Measurements from ENCODE around the gene COG5.

The COG5 gene

DNA sequence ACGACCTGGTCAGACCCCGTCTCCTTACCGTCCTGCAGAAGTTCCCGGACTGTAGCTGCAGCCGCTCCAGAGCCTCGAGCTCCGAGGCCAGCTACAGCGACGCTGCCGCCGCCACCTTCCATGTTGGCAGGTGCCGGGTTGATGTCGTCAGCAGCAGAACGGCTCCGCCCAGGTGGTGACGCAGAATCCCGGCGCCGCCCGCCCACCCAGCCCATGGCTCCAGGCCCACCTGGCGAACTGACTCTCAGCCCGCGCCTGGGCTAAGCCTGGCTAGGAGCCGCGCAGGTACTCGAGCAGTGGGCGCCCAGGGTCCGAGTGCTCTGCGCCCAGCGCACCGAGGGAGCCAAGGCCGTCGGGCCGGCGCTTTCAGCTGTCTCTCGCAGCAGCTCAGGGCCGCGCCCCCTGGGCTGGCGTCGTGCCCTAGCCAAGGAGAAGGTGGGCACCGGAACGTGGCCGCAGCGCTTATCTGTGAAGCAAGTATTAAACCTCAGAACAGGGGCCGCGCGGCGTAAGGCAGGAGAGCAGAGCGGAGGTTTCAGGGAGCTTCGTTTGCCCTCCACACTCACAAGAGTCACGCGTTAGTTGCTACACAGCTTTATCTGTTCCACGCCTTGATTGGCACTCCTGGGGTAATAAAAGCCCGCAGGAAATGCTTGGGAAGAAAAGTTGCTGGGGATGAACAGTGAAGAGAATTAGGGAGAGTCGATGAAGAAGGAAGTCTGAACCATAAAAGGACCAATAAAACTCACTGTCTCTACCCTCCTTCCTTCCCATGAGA lies at the start of gene COG5, which contains the start of gene DUS4L:
COG5 (minus strand) TSS at position 146 of the 778 bp plus-strand sequence; CDS start at position 122, 24 bp downstream.
DUS4L (plus strand) TSS at position 197 of the 778 bp plus-strand sequence. CDS start 3,100 bp downstream, outside the sequence.
- FAIRE-seq: peak; percentile 92
- DNase-seq (ENCODE audit: low spot score): peak; percentile 91

DNA sequence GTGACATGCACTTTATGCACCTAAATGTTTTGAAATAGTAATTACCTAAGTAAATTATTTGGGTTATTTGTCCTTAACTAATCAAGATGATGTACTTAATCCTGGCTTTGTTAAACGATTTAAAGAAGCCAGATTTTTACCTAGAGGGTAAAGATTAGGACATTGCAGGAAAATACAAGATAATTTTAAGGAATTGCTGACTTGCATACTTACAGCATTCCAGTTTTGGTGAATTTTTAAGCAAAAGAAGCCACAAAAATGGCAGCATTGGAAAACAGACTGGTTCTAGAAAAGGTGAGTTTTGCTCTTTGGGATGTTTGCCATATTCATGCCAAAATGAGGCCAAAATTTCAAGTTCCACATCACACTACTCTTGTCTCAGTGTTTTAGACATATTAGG lies 49.7 kb upstream of the COG5 start:
- no peak for FAIRE-seq
- DNase-seq (ENCODE audit: low spot score): no peak

DNA sequence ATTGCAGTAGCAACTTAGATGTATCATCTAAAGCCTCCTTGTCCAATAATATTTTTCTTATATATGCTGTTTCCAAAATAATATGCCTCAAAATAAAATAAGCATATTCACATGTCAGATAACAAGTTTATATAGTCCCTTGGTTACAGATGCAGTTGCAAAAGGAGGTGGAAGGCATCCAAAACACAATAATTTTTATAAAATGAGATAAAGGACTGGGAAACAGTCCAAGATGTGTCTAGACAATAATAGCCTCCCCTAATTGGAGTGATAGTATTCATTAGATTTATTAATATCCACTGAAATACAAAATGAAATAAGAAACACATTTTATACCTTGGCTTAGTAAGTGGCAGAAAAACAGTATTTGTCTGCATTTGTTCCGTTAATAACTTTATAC lies 46.6 kb upstream of the COG5 start:
- no peak for DNase-seq (ENCODE audit: low spot score)
- no peak for FAIRE-seq

DNA sequence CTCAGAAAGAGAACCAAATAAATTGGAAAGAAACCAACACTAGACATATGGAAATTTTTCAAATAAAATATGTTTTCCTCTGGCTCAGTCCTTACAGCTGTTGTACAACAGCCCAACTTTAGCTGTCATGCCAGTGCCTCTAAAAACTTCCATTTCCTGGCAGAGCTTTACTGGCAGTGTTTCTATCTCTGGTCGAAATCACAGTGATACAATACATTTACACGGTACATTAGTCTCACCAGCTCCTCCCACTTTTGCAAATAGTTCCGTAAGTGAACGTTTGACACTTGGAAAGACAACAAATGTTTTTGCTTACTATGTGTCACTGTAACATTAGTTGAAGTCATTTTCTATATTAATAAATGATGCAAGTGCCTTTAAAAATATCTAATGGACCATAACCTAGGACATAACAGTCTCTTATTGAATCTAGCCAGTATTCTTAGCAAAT lies 46.1 kb upstream of the COG5 start:
- FAIRE-seq (no peak), DNase-seq (ENCODE audit: low spot score) (no peak)

DNA sequence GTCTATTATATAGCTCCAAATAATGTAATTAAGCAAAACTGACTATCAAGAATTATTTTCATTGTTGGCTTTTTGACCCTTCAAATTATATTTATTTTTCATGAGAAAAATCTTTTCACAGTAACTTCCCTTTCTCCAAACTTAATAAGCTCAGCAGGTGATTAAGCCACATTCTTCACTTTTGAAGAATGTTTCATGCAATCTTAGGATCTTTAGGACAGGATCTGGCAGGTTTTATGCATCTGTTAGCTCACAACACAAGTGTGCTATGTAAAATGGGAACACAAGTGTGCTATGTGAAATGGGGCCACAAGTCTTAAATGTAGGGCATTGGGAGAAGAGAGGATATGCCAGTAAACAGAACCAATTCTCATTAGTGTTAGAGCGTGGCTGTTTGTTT lies 42.6 kb upstream of the COG5 start:
- FAIRE-seq (no peak), DNase-seq (ENCODE audit: low spot score) (no peak)

DNA sequence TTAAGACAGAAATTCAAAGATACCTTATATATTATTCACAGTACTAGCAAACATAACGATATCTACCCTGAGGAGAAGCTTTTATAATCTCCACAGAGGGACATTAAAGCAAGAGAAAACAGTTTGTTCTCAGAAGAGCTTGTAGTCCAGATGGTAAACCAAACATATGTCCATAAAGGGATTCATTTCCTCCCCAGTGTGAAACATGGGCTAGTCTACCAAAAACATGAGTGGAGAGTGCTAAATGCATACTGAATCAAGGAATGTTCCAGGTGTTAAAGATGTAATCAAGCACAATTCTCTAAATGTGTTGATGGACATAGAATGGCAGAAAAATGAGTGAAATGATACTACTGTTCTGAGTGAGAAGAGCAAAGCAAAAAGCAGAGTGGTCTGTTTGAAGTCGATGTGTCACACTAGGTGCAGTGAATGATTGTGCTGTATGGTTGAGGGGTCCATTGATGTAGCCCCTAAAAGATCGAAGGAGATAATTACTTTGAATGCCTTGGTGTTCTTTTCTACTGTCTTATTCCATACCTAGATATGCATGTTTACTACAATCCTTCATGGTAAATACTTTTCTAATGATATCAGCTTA lies 41.6 kb upstream of the COG5 start:
- DNase-seq (ENCODE audit: low spot score) (no peak), FAIRE-seq (no peak)

DNA sequence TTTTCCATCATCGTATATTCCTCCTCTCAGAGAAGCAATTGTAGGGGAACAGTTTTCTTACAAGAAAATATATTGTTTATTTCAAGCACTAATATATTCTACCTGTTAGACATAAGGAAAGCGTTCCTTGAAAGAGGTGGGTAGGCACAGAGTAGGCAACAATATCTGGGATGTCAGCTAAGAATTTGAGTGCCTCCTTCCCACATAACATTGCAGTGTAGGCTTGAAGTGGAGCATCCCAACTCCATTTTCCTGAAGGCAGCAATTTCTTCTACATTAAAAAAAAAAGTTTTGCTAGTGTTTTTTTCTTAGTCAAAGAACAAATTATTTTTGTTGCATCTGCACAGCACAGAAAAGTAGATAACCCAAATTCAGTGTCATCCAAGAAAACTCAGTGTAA lies 37.1 kb upstream of the COG5 start:
- no peak for FAIRE-seq
- no peak for DNase-seq (ENCODE audit: low spot score)

DNA sequence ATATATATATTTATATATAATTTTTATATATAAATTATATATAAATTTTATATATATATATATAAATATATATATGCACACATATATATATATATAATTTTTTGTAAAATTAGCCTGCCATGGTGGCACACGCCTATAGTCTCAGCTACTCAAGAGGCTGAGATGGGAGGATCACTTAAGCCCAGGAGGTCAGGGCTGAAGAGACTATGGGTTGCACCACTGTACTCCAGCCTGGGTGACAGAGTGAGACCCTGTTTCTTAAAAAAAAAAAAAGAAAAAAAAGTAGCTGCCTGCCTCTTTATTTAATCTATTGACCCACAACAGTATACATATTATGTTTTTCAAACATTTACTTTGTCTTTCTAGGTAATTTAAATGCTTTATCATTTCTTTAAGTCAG lies 35.5 kb upstream of the COG5 start:
- DNase-seq (ENCODE audit: low spot score): no peak
- no peak for FAIRE-seq

DNA sequence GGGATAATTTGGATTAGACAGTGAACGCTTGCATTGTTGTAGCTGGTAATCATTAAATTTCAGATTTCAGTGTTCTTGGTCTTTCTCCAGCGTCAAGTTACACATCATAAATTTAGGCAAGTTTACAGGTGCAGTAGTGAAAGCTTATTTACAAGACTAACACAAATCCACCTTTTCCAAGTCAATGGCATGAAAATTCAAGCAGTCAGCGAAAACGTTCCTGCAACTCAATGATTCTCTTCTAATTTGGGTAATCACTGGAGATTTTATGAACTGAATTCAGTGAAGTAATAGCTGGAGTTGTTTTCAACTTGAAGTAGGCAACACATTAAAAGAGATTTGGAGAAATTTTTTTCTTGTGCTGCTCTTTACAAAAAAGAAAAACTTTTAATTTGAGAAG lies 34.2 kb upstream of the COG5 start:
- FAIRE-seq: no peak
- no peak for DNase-seq (ENCODE audit: low spot score)

DNA sequence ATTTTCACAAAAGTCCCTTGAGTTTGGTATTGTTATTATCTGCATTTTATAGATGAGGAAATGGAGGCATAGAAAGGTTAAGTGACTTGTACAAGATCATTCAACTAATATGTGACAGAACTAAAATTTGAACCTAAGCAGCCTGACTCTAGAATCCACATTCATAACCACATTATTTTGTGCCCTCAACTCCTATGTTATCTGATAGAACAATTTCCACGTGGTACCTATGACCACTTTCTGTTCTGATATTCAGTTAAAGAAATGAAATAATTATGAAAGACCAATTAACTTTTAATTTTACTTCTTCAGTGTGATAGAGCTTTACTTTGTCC lies 33.8 kb upstream of the COG5 start:
- FAIRE-seq (no peak), DNase-seq (ENCODE audit: low spot score) (no peak)

DNA sequence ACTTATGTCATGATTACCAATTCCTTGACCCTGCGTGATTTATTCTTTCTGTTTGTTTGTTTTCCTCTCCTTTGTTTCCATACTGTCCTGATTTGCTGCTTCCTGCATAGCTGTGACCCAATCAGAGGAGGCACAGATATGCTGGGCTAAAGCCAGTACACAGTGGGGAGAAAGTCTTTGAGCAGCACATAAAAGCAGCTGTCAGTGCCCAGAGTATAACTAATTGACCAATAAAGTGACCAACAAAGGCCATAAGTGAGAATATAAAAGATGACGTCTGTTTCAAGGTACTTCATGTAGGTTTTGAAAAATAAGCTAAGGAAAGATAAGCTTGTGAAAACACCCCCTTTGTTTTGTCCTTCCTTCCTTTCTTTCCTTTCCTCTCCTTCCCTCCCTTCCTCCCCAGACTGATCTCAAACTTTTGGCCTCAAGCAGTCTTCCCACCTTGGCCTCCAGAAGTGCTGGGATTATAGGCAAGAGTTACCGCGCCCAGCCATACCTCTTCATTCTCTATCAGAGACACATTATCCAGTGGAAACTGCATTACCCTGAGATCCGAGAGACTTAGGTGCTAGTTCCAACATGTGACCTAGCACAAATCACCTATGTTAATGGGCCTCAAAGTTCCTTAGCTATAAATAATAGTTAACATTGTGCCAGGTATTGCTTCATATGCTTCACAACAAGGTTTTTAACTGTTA lies 33.3 kb upstream of the COG5 start:
- FAIRE-seq (no peak), DNase-seq (ENCODE audit: low spot score) (no peak)

DNA sequence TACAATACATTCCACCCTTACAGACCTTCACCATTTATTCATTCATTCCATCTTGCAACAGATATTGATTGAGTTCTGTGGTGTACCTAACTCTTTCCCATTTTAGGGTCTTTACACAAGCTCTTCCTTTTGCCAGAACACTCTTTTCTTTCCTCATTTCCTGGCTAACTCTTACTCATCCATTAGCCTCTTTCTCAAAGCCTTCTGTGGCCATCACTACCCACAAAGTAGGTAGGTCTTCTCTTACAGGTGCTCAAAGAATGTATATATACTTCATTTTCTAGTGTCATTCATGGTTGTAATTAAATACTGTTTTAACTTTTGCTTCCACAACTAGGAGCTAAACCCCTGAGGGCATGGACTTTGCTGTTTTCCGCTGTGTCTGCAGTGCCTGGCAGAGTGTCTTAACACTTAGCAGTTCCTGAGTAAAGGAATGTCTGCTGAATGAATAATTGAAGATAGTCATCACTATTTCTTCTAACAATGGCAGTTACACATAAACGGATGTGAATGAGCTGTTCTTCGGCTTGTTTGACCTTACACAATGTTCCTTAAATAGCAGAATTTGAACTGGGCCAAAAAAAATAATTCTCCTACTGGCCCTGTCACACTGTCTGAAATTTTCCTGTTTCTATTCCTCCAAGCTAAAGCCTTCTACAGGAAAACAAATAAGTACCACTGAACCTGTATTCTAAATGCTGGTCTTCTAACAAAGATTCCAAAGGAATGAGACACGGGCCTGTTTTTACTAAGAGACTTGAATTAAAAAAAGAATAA lies 31.4 kb upstream of the COG5 start:
- FAIRE-seq (no peak), DNase-seq (ENCODE audit: low spot score) (peak; percentile 9)

DNA sequence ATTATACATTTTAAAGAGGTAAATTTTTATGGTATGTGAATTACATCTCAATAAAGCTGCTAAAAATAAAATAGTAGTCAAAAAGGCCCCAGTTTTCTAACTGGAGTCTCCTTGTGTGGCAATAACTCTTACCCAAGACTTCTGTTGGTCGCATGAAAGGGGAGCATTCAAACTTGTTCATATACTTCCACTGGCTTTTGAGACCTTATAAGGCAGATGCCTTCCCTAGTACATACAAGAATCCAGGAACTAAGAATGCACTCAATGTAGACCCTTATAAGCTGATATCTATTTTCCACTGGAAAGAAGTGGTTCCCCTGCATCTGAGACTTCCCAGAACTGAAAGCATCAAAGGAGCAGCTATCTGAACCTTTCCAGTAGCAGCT lies 29.3 kb upstream of the COG5 start:
- DNase-seq (ENCODE audit: low spot score) (no peak), FAIRE-seq (no peak)

DNA sequence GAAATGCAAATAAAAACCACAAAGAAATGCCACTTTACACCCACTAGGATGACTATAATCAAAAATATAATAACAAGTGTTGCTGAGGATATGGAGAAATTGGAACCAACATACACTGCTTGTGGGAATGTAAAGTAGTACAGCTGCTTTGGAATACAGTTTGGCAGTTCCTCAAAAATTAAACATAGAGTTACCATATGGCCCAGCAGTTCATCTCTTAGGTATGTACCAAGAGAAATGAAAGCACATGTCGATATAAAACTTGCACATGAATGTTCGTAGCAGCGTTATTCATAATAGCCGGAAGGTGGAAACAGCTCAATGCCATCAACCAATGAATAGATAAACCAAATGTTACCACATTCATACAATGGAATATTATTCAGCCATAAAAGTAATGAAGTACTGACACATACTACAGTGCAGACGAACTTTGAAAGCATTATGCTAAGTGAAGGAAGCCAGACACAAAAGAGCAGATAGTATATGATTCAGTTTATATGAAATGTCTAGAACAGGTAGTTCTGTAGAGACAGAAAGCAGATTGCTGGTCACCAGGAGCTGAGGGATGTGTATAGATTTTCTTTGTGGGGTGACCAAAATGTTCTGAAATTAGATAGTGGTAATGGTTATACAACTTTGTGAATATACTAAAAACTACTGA lies 28.8 kb upstream of the COG5 start:
- peak; percentile 23 for FAIRE-seq
- no peak for DNase-seq (ENCODE audit: low spot score)

DNA sequence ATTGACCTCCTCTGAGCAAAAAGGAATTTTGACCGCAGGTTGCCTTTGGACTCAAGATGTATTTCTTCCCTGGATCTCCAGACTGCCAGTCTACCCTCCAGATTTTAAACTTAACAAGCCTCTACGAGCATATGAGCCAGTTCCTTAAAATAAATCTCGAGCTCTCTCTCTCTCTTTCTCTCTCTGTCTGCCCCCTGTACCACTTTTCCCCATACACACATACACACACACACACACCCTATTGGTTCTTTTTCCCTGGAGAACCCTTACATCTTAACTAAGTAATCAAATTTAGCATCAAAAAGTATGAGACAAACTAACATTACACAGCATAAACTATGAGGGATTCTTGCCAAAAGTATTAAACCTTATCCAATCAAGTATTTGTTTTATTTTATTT lies 27.7 kb upstream of the COG5 start:
- FAIRE-seq (no peak), DNase-seq (ENCODE audit: low spot score) (no peak)

DNA sequence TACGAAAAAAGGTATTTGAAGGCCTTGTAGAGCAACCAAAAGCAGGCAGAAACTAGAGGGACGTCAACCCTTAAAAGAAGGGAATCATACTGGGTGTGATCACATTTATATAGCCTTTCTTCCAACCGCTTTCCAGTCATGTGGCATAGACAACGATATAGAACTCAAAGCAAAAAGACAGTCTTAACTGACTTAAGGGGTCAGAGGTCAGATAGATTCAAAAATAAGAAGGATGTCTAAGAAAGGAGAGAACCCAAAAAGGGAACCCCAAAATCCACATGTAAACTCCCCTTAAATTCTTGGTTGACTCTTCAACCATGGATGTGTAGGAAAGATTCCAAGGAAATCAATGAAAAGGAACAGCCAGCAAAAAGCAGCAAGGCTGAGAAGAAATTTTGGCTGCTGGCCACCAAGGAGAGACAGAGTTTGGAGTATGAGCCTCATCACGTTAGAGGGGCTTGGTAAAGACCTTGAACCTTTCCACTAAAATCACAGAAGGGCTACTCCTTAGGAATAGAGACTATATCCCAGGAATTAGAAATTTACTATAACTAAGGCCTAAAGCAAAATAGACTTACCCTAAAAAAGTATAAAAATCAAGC lies 24.9 kb upstream of the COG5 start:
- DNase-seq (ENCODE audit: low spot score) (no peak), FAIRE-seq (no peak)

DNA sequence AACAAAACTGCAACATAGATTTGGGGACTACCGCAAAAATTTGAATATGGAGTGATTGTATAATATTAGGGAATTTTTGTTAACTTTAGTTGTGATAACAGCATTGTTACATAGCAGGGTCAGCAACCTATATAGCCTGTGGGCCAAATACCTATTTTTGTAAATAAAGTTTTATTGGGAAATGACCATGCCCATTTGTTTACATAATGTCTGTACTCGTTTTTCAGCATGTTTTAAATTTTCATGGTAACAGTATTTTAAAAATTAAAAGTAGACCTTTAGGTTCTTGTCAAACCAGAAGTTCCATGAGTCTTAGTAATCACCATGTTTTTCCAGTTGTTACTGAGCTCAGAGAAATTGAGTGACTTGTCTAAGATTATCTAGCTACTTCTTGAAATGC lies 21.0 kb upstream of the COG5 start:
- DNase-seq (ENCODE audit: low spot score): no peak
- no peak for FAIRE-seq

DNA sequence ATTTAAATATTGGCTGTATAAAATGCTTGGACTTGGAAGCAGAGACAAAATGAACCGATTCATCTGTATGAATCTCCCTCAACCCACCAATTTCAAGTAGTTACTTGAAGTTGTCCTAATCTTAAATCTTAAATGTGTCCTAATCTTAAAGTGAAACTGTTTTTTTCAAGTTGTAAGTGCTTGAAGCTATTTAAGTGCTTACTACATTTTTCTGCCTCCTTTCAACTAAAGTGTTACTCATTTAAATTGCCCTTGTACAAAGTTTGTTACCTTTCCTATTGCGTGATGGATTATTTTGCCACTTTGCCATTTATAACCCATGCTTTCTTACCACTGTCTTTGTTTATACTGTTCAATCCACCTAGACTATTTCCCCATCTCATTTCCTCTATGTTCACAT lies 19.2 kb upstream of the COG5 start:
- DNase-seq (ENCODE audit: low spot score) (no peak), FAIRE-seq (no peak)

DNA sequence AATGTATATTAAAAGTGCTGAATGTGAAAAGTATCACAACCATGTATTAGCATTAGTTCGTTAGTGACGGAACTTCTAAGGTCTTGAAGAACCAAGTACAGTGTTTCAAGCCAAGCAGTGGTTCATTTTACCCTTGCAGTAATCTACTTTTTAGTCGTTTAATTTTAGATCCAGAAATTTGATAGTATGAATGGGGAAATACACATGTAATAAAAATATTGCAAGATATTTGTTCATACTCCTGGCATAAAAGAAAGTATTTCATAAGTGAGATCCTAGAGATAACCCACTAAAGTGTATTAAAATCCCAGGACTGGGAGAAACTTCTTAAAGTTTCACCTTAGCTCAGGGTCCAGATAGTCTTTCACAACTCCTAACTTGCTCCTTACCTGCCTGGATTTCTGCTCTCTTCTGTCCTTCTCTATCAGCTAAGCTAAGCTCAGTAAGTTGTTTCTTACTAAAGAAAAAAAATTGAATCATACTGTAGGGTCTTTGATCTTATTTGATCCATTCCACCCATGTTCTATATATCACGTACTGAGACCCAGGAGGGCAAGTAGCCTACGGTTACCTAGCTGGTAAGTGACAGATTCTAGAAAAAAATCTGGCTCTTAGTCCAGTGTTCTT lies 17.8 kb upstream of the COG5 start:
- FAIRE-seq (no peak), DNase-seq (ENCODE audit: low spot score) (no peak)

DNA sequence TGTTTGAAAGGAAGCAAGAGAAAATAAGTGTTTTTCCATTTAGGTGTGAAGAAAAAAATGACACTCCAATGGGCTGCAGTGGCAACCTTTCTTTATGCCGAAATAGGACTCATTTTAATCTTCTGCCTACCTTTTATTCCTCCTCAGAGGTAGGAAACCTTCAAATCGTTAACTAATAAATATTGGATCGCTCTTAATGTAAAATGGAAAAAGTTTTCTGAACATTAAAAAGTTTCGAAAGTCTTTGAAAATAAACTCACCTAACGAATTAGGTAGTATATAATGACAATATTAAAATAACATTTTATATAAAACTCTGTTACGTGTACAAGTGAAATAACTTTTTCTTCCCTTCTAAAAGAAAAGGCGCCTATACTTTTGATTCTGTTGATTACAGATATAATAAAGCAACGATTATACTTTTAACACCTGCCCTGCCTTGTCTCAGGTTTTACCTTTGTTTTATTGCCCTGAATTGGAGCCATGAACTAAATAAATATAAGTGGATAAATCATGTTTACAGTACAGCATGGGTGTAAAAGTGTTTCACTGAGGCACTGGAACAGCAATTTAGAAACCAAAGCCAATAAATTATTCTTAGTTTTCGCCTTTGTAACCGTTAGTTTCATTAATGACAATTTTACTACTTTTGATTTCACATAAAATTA lies 17.1 kb upstream of the COG5 start:
- DNase-seq (ENCODE audit: low spot score) (no peak), FAIRE-seq (no peak)

Data from urothelium cell line (cell line).